HepG2 (cell line): ENCODE data around the gene CNPY4. TPM values are rescaled to one million over a fixed set of nuclear protein-coding genes. Genes with fewer than 3 reads are reported as not detected.

Experiments
- BATF2 ChIP-seq: sonication (generic); formaldehyde crosslinking; IDR thresholded peaks from 2 replicates; pipeline ENCODE4 v1.8.0; 2022; ENCODE audit warnings: mild to moderate bottlenecking, missing genetic modification reagents, moderate library complexity
- HIC2 ChIP-seq: sonication (generic); formaldehyde crosslinking; IDR thresholded peaks from 2 replicates; pipeline ENCODE4 v1.9.0; 2022; ENCODE audit warnings: low read depth, missing genetic modification reagents
- HNRNPH1 ChIP-seq: fragments of 200-400 bp; formaldehyde crosslinking; optimal IDR thresholded peaks from 2 replicates; pipeline ENCODE3; 2017; ENCODE audit warnings: mild to moderate bottlenecking, low read depth, low read length
- KLF11 ChIP-seq: IDR thresholded peaks from 2 replicates; pipeline ENCODE4 v1.6.1; 2016; ENCODE audit warnings: missing compliant biosample characterization
- KLF16 ChIP-seq, 2 experiments: sonication (generic) in 1 of 2; formaldehyde crosslinking in 1 of 2; IDR thresholded peaks; 2 replicates each; pipeline versions ENCODE4 v1.6.1 to v1.8.0; 2016 to 2023; ENCODE audit warnings: missing genetic modification reagents in 2 of 2, missing compliant biosample characterization in 1 of 2
- KLF9 ChIP-seq: IDR thresholded peaks from 2 replicates; pipeline ENCODE4 v1.6.1; 2016; ENCODE audit warnings: low read depth
- MLX ChIP-seq: IDR thresholded peaks from 2 replicates; pipeline ENCODE4 v1.6.1; 2016
- MXD4 ChIP-seq: IDR thresholded peaks from 2 replicates; pipeline ENCODE4 v1.6.1; 2016; ENCODE audit warnings: mild to moderate bottlenecking, missing biosample characterization, missing genetic modification reagents
- NCOR1 ChIP-seq: fragments of 200-600 bp; sonication (generic); IDR thresholded peaks from 2 replicates; pipeline ENCODE4 v1.7.0; 2017; ENCODE audit warnings: antibody characterized with exemption, low read length, borderline replicate concordance
- NFE2L1 ChIP-seq: sonication (generic); formaldehyde crosslinking; IDR thresholded peaks from 2 replicates; pipeline ENCODE4 v1.4.0; 2020; ENCODE audit warnings: missing genetic modification reagents, mild to moderate bottlenecking, borderline replicate concordance
- RBAK ChIP-seq: sonication (generic); formaldehyde crosslinking; IDR thresholded peaks from 2 replicates; pipeline ENCODE4 v1.5.1; 2020; ENCODE audit warnings: mild to moderate bottlenecking, missing genetic modification reagents
- SNRNP70 ChIP-seq: fragments of 200-400 bp; formaldehyde crosslinking; IDR thresholded peaks from 2 replicates; pipeline ENCODE4 v1.6.1; 2017; ENCODE audit warnings: mild to moderate bottlenecking, low read depth, low read length, moderate library complexity
- SOX5 ChIP-seq: IDR thresholded peaks from 2 replicates; pipeline ENCODE4 v1.6.1; 2016; ENCODE audit warnings: borderline replicate concordance
- ZBTB1 ChIP-seq: sonication (generic); formaldehyde crosslinking; IDR thresholded peaks from 2 replicates; pipeline ENCODE4 v1.4.0; 2020; ENCODE audit warnings: missing genetic modification reagents, borderline replicate concordance
- ZFP41 ChIP-seq: sonication (generic); formaldehyde crosslinking; IDR thresholded peaks from 2 replicates; pipeline ENCODE4 v1.4.0; 2020; ENCODE audit warnings: mild to moderate bottlenecking, missing genetic modification reagents, borderline replicate concordance
- ZKSCAN1 ChIP-seq: fragments of 150-350 bp; IDR thresholded peaks from 2 replicates; pipeline ENCODE4 v1.6.1; 2014; ENCODE audit warnings: low read length
- ZNF354B ChIP-seq: sonication (generic); formaldehyde crosslinking; IDR thresholded peaks from 2 replicates; pipeline ENCODE4 v1.8.0; 2022; ENCODE audit warnings: mild to moderate bottlenecking, missing genetic modification reagents
- ZNF414 ChIP-seq: sonication (generic); formaldehyde crosslinking; IDR thresholded peaks from 2 replicates; pipeline ENCODE4 v1.5.0; 2020; ENCODE audit warnings: missing genetic modification reagents
- ZNF557 ChIP-seq: sonication (generic); formaldehyde crosslinking; IDR thresholded peaks from 2 replicates; pipeline ENCODE4 v1.4.0; 2020; ENCODE audit warnings: missing genetic modification reagents
- ZNF678 ChIP-seq: sonication (generic); formaldehyde crosslinking; IDR thresholded peaks from 2 replicates; pipeline ENCODE4 v1.4.0; 2020; ENCODE audit warnings: mild to moderate bottlenecking, missing genetic modification reagents
- ZNF749 ChIP-seq: sonication (generic); formaldehyde crosslinking; IDR thresholded peaks from 2 replicates; pipeline ENCODE4 v1.8.0; 2022; ENCODE audit warnings: mild to moderate bottlenecking, missing genetic modification reagents, moderate library complexity, borderline replicate concordance
- ZNF790 ChIP-seq: sonication (generic); formaldehyde crosslinking; IDR thresholded peaks from 2 replicates; pipeline ENCODE4 v1.8.0; 2022; ENCODE audit warnings: missing genetic modification reagents, mild to moderate bottlenecking, borderline replicate concordance
- polyA plus RNA-seq, 8 experiments: library from polyadenylated mRNA; depleted of rRNA in 3 of 8; stranded (reverse) in 7 of 8; unstranded in 1 of 8; fragments of >200 nt; fragmentation: Illumina TruSeq in 4 of 8; extraction: Trizol in 4 of 8; gene quantifications; 2 replicates each; pipeline versions ENCODE4 v1.2.1 to v1.2.3, GENCODE V29; 2011 to 2016; ENCODE audit warnings: low read depth in 4 of 8, missing spikeins in 1 of 8, mixed read lengths in 1 of 8; ENCODE audit not compliant: insufficient read depth in 1 of 8
- total RNA-seq, 5 experiments: library from RNA; depleted of rRNA; stranded (reverse); fragments of >200 nt; fragmentation: Illumina TruSeq; extraction: Trizol; gene quantifications; 2 replicates each; pipeline ENCODE4 v1.2.3, GENCODE V29; 2016; ENCODE audit warnings: low read depth in 1 of 5

CNPY4 gene
- total and polyA plus RNA-seq, 2 of the 13 experiments (the other 11 are each of a cell fraction or from before 2014, with no cell fraction given): 6.2 to 12.7 TPM

- no peak for TF ChIP-seq NFE2L1 (CRISPR knock-in tag)
- TF ChIP-seq KLF11 (CRISPR knock-in tag): peak; percentile 40; the same call in 1 of the 2 replicates
- no peak; the same call in 1 of the 2 replicates for TF ChIP-seq SOX5
- TF ChIP-seq ZNF557: no peak; the same call in 1 of the 2 replicates
- no peak for TF ChIP-seq SNRNP70
- TF ChIP-seq RBAK (CRISPR knock-in tag): no peak
- TF ChIP-seq ZBTB1: no peak
- TF ChIP-seq NCOR1: no peak
- TF ChIP-seq ZNF749 (CRISPR knock-in tag): 0 out of 2 replicates have a peak, but pooled peaks have one; percentile 79
- TF ChIP-seq ZKSCAN1: no peak
- no peak for TF ChIP-seq ZFP41 (CRISPR knock-in tag)
- no peak for TF ChIP-seq HIC2
- TF ChIP-seq KLF9: no peak
- peak; percentile 48; the same call in 1 of the 2 replicates for TF ChIP-seq ZNF790 (CRISPR knock-in tag)
- peak in 1 of 2 experiments; percentile 97; a peak in 2 of 4 replicates for TF ChIP-seq KLF16 (CRISPR knock-in tag; IDR thresholded peaks at IDR 0.05)
- TF ChIP-seq MLX (CRISPR knock-in tag): no peak
- no peak for TF ChIP-seq BATF2 (CRISPR knock-in tag)
- no peak for TF ChIP-seq ZNF354B (CRISPR knock-in tag)
- no peak for TF ChIP-seq ZNF414 (CRISPR knock-in tag)
- no peak for TF ChIP-seq ZNF678 (CRISPR knock-in tag)
- TF ChIP-seq HNRNPH1: no peak
- TF ChIP-seq MXD4 (CRISPR knock-in tag): no peak; the same call in 1 of the 2 replicates
These were observed at the start of gene CNPY4, which contains the start of gene TAF6 (continued) for GRCh38 chr7:100119072-100119969.
